HG03575 (cell line): ENCODE data around the gene USH1C.

Experiments used
- ATAC-seq: cut with Tn5 transposase; IDR thresholded peaks from one replicate; pipeline ENCODE4 v1.9.1; 2021; ENCODE audit not compliant: unreplicated experiment, insufficient number of reproducible peaks, low FRiP score; ENCODE audit errors: extremely low read depth

USH1C gene

DNA sequence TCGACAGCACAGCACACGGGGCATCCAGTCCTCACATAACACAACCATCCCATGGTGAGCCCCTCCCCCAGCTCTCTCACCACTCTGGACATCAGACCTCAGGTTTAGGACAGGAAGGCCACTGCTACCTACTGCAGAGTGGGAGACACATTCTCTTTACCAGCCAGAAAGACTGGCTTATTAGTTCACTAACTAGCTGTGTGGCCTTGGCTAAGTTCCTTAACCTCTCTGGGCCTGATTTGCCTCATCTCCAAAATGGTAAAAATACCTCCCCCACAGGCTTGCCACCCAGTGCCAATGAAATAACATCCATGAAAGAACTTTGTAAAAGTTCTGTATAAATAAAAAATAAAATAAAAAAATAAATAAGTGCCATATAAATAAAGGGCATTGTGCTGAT, 32.1 kb downstream of the USH1C start:
- no peak for ATAC-seq

GRCh38 chr11:17511571-17511970, 32.6 kb downstream of the USH1C start:
- no peak for ATAC-seq

DNA sequence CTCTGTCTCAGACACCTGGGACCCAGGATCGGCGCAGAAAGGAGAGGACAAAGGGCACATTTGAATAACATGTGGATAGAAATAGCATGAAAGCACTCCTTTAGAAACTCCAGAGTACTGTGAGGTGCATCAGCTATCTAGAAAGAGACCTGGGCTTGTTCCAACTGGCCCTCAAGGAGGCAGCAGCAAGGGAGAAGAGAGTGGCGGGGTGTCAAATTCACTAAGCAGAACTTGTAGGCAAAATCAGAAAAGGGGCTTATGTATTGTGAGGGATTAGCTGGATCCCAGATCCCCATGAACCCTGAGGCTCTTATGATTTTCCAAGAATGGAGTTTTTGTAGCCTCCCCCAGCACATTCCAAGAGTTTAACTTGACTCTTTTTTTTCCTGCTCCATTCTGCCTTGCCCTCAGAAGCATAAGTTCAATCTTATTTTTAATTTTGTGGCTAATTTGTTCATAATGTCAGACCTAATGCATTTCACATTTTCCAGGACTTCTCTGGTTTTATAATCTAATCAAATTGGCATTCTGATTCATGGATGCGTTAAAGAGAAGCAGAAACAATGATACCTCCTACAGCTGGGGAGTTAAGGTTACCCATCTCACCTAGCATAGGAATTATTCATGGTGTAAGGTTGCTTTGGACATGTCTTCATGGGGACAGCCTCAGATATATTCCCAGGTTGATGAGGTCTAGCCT, 33.6 kb downstream of the USH1C start:
- no peak for ATAC-seq

DNA sequence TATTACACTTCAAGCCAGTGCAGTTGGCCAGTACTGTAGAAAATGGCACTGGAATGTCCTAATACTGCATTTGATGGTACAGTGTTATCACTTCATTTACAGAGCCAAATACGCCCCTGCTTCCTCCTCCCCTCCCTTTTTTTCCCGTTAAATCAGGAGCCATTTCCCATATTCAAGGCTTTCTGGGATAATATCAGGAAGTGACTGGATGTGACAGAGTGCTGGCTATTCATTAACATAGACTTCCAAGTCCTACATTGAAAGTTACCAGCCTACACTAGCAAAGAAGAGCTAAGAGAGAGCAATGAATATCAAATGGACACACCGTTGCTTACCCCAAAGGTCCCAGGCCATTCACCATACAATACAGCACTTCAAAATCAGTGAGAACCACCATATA, 35.4 kb downstream of the USH1C start:
- ATAC-seq, result no peak

DNA sequence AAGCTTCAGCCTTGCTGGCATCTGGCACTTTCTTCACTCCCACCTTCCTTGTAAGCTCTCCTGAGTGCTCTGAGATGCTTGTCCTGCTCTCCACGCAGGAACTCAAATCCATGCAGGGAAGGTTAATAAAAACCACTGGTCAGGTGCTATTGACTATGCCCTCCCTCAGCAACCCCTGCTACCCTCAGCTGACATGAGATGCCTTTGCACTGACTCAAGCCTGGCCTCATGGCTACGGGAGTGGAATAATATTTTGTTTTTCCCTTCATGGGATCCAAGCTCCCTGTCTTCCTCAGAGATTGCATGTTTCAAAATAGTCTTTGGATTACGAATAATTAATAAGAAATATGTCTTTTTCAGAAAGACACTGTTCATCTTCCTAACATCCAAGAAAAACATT, 35.9 kb downstream of the USH1C start:
- no peak for ATAC-seq

- ATAC-seq, result no peak
These were observed 36.4 kb downstream of the USH1C start for GRCh38 chr11:17507773-17508172.

DNA sequence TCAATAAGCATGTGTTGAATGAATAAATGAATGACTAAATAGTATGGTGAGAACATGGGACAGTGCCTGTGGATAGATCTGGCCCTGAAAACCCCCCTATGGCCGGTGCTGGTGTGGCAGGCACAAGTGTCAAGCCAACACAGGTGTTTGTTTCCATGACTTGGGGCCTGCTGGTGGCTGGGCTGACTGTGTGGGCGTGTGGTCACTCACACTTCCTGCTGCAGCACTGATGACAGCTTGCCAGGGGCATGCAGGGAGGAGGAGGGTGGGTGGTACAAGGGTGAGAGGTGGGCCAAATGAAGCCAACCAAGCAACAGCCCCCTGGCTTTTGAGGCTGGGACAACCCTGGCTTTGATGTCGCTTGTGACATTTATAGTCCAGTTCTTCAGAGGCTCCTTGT, 37.3 kb downstream of the USH1C start:
- ATAC-seq, result no peak

- ATAC-seq, result no peak
These were observed 37.9 kb downstream of the USH1C start for GRCh38 chr11:17506314-17506713.

- no peak for ATAC-seq
These were observed 39.1 kb downstream of the USH1C start for GRCh38 chr11:17505146-17505545.

- ATAC-seq, result no peak
These were observed 39.7 kb downstream of the USH1C start for GRCh38 chr11:17504330-17505107.

GRCh38 chr11:17502630-17503029, 41.6 kb downstream of the USH1C start:
- ATAC-seq, result no peak

DNA sequence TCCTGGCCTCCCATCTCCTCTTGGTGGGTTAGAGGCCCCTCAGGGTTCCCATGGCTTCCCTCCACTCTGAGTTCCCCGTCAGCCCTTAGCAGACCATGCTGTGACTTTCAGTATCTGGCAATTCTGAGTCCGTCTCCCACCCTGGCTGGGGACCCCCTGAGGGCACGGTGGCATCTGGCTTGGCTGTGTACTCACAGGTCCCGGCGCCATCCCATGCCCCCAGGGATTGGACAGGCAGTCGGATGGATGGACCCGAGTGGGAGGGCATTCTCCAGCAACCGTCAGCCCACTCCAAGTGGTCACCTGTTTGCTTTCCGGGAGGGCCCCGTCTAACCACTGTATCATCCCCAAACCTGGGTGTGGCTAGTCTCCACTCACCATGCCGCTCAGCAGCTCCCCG, 43.5 kb downstream of the USH1C start:
- no peak for ATAC-seq

GRCh38 chr11:17498475-17498874, 45.7 kb downstream of the USH1C start:
- no peak for ATAC-seq

GRCh38 chr11:17498058-17498457, 46.2 kb downstream of the USH1C start:
- no peak for ATAC-seq

DNA sequence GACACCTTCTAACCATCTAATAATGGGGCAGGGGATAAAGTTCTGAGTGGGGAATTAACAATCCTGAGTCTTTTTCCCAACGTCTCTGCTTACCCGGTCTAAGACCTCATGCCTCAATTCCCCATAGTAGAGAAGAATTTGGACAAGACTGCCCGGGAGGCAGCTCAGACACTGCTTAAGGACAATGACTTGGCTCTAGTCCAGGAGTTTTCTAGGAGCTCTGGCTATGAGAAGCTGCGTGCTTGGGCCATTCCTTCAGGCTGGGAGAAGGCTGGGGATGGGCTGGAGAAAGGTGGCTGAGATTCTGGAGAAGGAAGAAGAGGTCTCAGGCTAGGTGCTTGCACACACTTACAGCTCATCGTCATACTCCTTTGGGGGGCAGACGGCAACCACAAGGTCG, 47.8 kb downstream of the USH1C start:
- ATAC-seq, result no peak

- ATAC-seq, result no peak
These were observed 50.2 kb downstream of the USH1C start for GRCh38 chr11:17494019-17494418.

DNA sequence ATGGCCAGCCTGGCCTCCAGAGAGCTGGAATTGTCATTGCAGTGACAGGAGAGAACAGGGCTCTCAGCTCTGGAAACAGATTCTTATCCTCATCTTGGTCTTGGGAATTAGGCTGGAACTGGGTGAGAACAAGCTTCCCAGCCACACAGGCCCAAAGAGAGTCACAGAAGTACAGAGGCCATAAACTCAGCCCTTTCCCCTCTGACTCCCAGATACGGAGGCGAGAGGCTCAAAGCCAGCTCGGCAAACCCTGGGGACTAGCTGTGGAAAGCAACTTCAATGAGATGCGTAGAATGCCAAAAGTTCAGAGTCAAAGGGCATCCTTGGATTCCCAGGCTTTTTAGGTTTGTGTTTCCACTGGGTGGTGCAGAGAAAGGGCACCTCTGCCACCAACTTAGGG, 53.3 kb downstream of the USH1C start:
- ATAC-seq, result no peak

- ATAC-seq, result no peak
These were observed 54.0 kb downstream of the USH1C start for GRCh38 chr11:17490232-17490631.

DNA sequence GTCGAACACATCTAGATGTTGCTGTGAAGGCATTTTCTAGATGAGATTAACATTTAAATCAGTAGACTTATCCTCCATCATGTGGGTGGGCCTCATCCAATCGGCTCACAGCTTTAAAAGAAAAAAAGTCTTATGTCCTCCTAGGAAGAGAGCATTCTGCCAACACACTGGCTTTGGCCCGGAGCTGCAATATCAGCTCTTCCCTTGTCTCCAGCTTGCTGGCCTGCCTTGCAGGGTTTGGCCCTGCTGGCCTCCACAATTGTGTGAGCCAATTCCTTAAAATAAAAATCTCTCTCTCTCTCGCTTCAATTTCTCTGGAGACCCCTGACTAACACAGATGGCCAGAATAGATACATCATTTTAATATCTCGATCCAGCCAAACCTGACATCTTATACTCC, 54.5 kb downstream of the USH1C start:
- ATAC-seq, result no peak

DNA sequence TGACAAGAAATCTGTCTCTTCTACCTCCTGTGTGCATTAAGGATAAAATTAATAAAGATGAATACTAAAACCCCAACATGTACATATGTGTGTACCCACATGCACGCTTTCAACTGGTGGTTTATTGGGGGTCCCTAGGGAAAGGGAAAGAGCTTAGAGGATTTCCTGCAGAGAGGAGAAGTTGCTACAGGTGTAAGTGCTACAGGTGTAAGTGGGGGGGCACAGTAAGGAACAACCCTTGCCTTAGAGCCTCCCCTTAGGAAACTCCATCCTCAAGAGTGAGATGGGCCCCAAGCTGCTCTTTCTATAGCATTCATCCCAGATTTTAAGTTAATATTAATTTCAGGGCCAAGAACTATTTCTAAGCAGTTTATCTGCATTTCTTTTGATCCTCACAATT, 55.7 kb downstream of the USH1C start:
- no peak for ATAC-seq

DNA sequence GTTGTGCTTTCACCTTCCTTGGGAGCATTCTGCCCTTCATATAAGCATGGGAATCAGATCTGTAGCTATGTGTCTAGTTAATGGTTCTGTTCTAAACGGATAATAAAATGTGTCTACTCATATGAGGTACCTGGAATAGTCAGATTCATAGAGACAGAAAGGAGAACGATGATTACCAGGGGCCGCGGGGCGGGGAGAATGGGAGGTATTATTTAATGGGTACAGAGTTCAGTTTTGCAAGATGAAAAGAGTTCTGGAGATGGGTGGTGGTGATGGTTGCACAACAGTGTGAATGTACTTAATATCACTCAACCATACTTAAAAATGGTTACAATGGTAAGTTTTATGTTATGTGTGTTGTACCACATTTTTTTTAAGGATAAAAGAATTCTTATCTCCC, 57.6 kb downstream of the USH1C start:
- ATAC-seq, result no peak
